Vagina (tissue), 2 donors: ENCODE results near the gene ASPSCR1. TPM values are rescaled to one million over a fixed set of nuclear protein-coding genes. Genes with fewer than 3 reads are reported as not detected.

Source experiments
- DNase-seq, 2 donors: peaks; one replicate each; pipeline ENCODE4 v3.0.0-alpha.2; 2017; ENCODE audit errors: extremely low spot score in 2 of 2
- H3K27ac ChIP-seq: fragments of 200-600 bp; sonication (generic); one replicate; pipeline ENCODE4 v1.5.1; 2019
- H3K27me3 ChIP-seq: fragments of 200-600 bp; sonication (generic); one replicate; pipeline ENCODE4 v1.5.1; 2019
- H3K36me3 ChIP-seq, 2 donors: fragments of 200-600 bp; sonication (generic); one replicate each; pipeline ENCODE4 v1.5.1; 2017 to 2019
- H3K4me1 ChIP-seq: fragments of 200-600 bp; sonication (generic); one replicate; pipeline ENCODE4 v1.5.1; 2019
- H3K4me3 ChIP-seq, 2 donors: fragments of 200-600 bp; sonication (generic); 1 replicate in 1 of 2; 2 replicates in 1 of 2; pipeline ENCODE4 v1.5.1; 2016 to 2019
- H3K9me3 ChIP-seq: fragments of 200-600 bp; sonication (generic); one replicate; pipeline ENCODE4 v1.5.1; 2019
- CTCF ChIP-seq, 3 experiments: fragments of 450-650 bp in 2 of 3; fragments of 200-600 bp in 1 of 3; sonication (generic) in 1 of 3; IDR thresholded peaks; one replicate each; pipeline ENCODE4 v1.5.1; 2017 to 2019; ENCODE audit warnings: antibody characterized with exemption in 3 of 3, mild to moderate bottlenecking in 2 of 3, moderate library complexity in 2 of 3
- POLR2A ChIP-seq, 2 donors: fragments of 450-650 bp; IDR thresholded peaks; one replicate each; pipeline ENCODE4 v1.6.1; 2017; ENCODE audit warnings: antibody characterized with exemption in 2 of 2, mild to moderate bottlenecking in 2 of 2, moderate library complexity in 2 of 2
- POLR2AphosphoS5 ChIP-seq, 2 donors: sonication (generic); formaldehyde crosslinking; IDR thresholded peaks; one replicate each; pipeline ENCODE4 v1.9.0; 2017; ENCODE audit warnings: antibody characterized with exemption in 2 of 2, mild to moderate bottlenecking in 2 of 2, low read depth in 1 of 2; ENCODE audit not compliant: insufficient read depth in 1 of 2
- intact Hi-C: fragments of 100-400 bp; cut with DNase I; formaldehyde crosslinking; loops from one replicate; pipeline ENCODE4 v1.15.1; 2023
- total RNA-seq: library from RNA; depleted of rRNA; stranded (reverse); fragments of >200 nt; gene quantifications from one replicate; pipeline ENCODE4 v1.2.3, GENCODE V29; 2016

ASPSCR1 gene
- total RNA-seq, 1 donor from 2014 or later, result 31.2 TPM

GRCh38 chr17:81955756-81956544 is 21.5 kb upstream of the ASPSCR1 start:
- Histone ChIP-seq H3K4me3 (no peak overlapping the region), H3K27me3 (peaks cover 9% of the 10 kb centered on the region), H3K27ac (no peak overlapping the region), H3K36me3 (no peaks in the 10 kb centered on the region), H3K9me3 (no peaks in the 10 kb centered on the region), H3K4me1 (peaks cover 8% of the 10 kb centered on the region)
- intact Hi-C loops, result loop anchor here (2.0 to 10.0 kb wide), 2 partner anchors 67 to 199 kb away; partner anchors contain the start of genes CENPX and LRRC45
- TF ChIP-seq POLR2AphosphoS5 (IDR thresholded peaks at IDR 0.05; ENCODE audit: insufficient read depth in 1 of 2, low read depth in 1 of 2) (no peak), CTCF (IDR thresholded peaks at IDR 0.05) (no peak), POLR2A (IDR thresholded peaks at IDR 0.05) (no peak)
- DNase-seq, result no peak

- Histone ChIP-seq H3K4me3 (no peak overlapping the region), H3K9me3 (no peaks in the 10 kb centered on the region), H3K27ac (no peak overlapping the region), H3K4me1 (peaks cover 8% of the 10 kb centered on the region), H3K27me3 (peaks cover 13% of the 10 kb centered on the region), H3K36me3 (no peaks in the 10 kb centered on the region)
- DNase-seq, result no peak
- intact Hi-C loops, result loop anchor here (2.0 to 10.0 kb wide), 2 partner anchors 66 to 198 kb away; partner anchors contain the start of genes CENPX and LRRC45
- TF ChIP-seq POLR2A (IDR thresholded peaks at IDR 0.05) (no peak), CTCF (IDR thresholded peaks at IDR 0.05) (no peak), POLR2AphosphoS5 (IDR thresholded peaks at IDR 0.05; ENCODE audit: insufficient read depth in 1 of 2, low read depth in 1 of 2) (no peak)
Observed at GRCh38 chr17:81956607-81957589, 20.5 kb upstream of the ASPSCR1 start.

- intact Hi-C loops, result loop anchor here (2.0 to 10.0 kb wide), 2 partner anchors 65 to 197 kb away; partner anchors contain the start of genes CENPX and LRRC45
- H3K4me3 ChIP-seq, result no peak overlapping the region
- H3K27me3 ChIP-seq, result peaks cover 14% of the 10 kb centered on the region
- no peak for DNase-seq
- TF ChIP-seq POLR2A (IDR thresholded peaks at IDR 0.05), result no peak
- no peak for TF ChIP-seq POLR2AphosphoS5 (IDR thresholded peaks at IDR 0.05; ENCODE audit: insufficient read depth in 1 of 2, low read depth in 1 of 2)
- no peak for TF ChIP-seq CTCF (IDR thresholded peaks at IDR 0.05)
- H3K9me3 ChIP-seq, result no peaks in the 10 kb centered on the region
- H3K36me3 ChIP-seq, result no peaks in the 10 kb centered on the region
- no peak overlapping the region for H3K27ac ChIP-seq
- peaks cover 8% of the 10 kb centered on the region for H3K4me1 ChIP-seq
Observed at GRCh38 chr17:81957691-81958432, 19.6 kb upstream of the ASPSCR1 start.

- peak overlapping the region in 1 of 2 donors; percentile 40 for H3K4me3 ChIP-seq
- H3K36me3 ChIP-seq, result no peaks in the 10 kb centered on the region
- no peaks in the 10 kb centered on the region for H3K9me3 ChIP-seq
- H3K4me1 ChIP-seq, result peaks cover 8% of the 10 kb centered on the region
- intact Hi-C loops, result loop anchor here (10.0 kb wide), 1 partner anchor 196 kb away; no protein-coding TSS in a partner anchor
- no peak overlapping the region for H3K27ac ChIP-seq
- peaks cover 14% of the 10 kb centered on the region for H3K27me3 ChIP-seq
- TF ChIP-seq POLR2AphosphoS5 (IDR thresholded peaks at IDR 0.05; ENCODE audit: insufficient read depth in 1 of 2, low read depth in 1 of 2) (no peak), CTCF (IDR thresholded peaks at IDR 0.05) (no peak), POLR2A (IDR thresholded peaks at IDR 0.05) (no peak)
- no peak for DNase-seq
Observed at GRCh38 chr17:81958633-81959342, 18.6 kb upstream of the ASPSCR1 start.
